B cell (primary cell): ENCODE data around the gene DENND5B. TPM values are rescaled to one million over a fixed set of nuclear protein-coding genes. Genes with fewer than 3 reads are reported as not detected.
"Not testable (repeated sequence)": the region's sequence is repeated elsewhere in the genome, so short reads cannot be mapped to it uniquely, and the experiment has no call there.

Experiments used
- ATAC-seq: fragments of 200-7000 bp; cut with Tn5 transposase; one replicate; pipeline ENCODE4 v1.10.0; 2021; ENCODE audit warnings: low read depth, mild to moderate bottlenecking, moderate number of reproducible peaks, moderate library complexity
- CTCF ChIA-PET: fragments of 350-600 bp; sonication (Branson Sonifier 250); formaldehyde crosslinking; loops from one replicate; lab custom pipeline; 2021; ENCODE audit warnings: antibody characterized with exemption, inconsistent platforms; lab: Charles Lee
- POLR2A ChIA-PET: fragments of 350-600 bp; sonication (Branson Sonifier 250); formaldehyde crosslinking; loops from one replicate; lab custom pipeline; 2021; ENCODE audit warnings: antibody characterized with exemption; lab: Charles Lee
- DNase-seq: peaks from one replicate; pipeline ENCODE4 v3.0.0; 2013
- H2AFZ ChIP-seq: 2 replicates; pipeline ENCODE4 v1.6.1; 2012; ENCODE audit warnings: mild to moderate bottlenecking, low read depth, low read length; ENCODE audit not compliant: insufficient read depth, poor library complexity, severe bottlenecking
- H3K27ac ChIP-seq, 2 donors: 1 replicate in 1 of 2; 2 replicates in 1 of 2; pipeline ENCODE4 v1.5.1; 2012 to 2013; ENCODE audit warnings: low read length in 2 of 2, mild to moderate bottlenecking in 2 of 2, moderate library complexity in 1 of 2
- H3K27me3 ChIP-seq, 4 experiments: fragments of 200-600 bp in 1 of 4; sonication (generic) in 1 of 4; replicated peaks in 1 of 4; 1 replicate in 2 of 4; 2 replicates in 2 of 4; pipeline versions ENCODE4 v1.6.1 to v1.7.0; 2013 to 2016; ENCODE audit warnings: low read length in 3 of 4, mild to moderate bottlenecking in 2 of 4, mixed read lengths in 1 of 4, moderate library complexity in 1 of 4; ENCODE audit not compliant: insufficient read depth in 4 of 4, control insufficient read depth in 3 of 4; ENCODE audit errors: control extremely low read depth in 1 of 4
- H3K36me3 ChIP-seq, 2 experiments: replicated peaks in 1 of 2; 1 replicate in 1 of 2; 2 replicates in 1 of 2; pipeline versions ENCODE4 v1.6.1 to v1.7.1; 2013; ENCODE audit warnings: low read length in 1 of 2; ENCODE audit not compliant: insufficient read depth in 2 of 2, control insufficient read depth in 1 of 2; ENCODE audit errors: control extremely low read depth in 1 of 2, extremely low read depth in 1 of 2
- H3K4me1 ChIP-seq, 2 donors: fragments of 200-600 bp in 1 of 2; sonication (generic) in 1 of 2; 1 replicate in 1 of 2; 2 replicates in 1 of 2; pipeline versions ENCODE4 v1.5.1 to v1.6.1; 2013 to 2017; ENCODE audit warnings: low read length in 2 of 2; ENCODE audit not compliant: control insufficient read depth in 2 of 2, insufficient read depth in 2 of 2
- H3K4me2 ChIP-seq: replicated peaks from 2 replicates; pipeline ENCODE3; 2012; ENCODE audit warnings: mild to moderate bottlenecking, low read depth, low read length; ENCODE audit not compliant: poor library complexity, severe bottlenecking
- H3K4me3 ChIP-seq, 5 experiments: fragments of 200-600 bp in 1 of 5; sonication (generic) in 1 of 5; 1 replicate in 3 of 5; 2 replicates in 2 of 5; pipeline versions ENCODE4 v1.5.1 to v1.7.0; 2011 to 2016; ENCODE audit warnings: low read length in 4 of 5, mild to moderate bottlenecking in 4 of 5, low read depth in 2 of 5, control low read depth in 1 of 5, moderate library complexity in 1 of 5; ENCODE audit not compliant: insufficient read depth in 1 of 5; ENCODE audit errors: control extremely low read depth in 1 of 5, extremely low read depth in 1 of 5
- H3K79me2 ChIP-seq: fragments of 200-600 bp; sonication (generic); one replicate; pipeline ENCODE4 v1.6.0; 2016; ENCODE audit warnings: low read length; ENCODE audit not compliant: control insufficient read depth, insufficient read depth
- H3K9ac ChIP-seq: fragments of 200-600 bp; sonication (generic); 2 replicates; pipeline ENCODE4 v1.6.1; 2017; ENCODE audit warnings: mild to moderate bottlenecking, low read length, moderate library complexity
- H3K9me3 ChIP-seq, 3 donors: one replicate each; pipeline versions ENCODE4 v1.6.1 to v1.7.1; 2013; ENCODE audit warnings: low read length in 2 of 3; ENCODE audit not compliant: control insufficient read depth in 2 of 3, insufficient read depth in 1 of 3; ENCODE audit errors: control extremely low read depth in 1 of 3
- H4K20me1 ChIP-seq: 2 replicates; pipeline ENCODE4 v1.6.0; 2012; ENCODE audit warnings: mild to moderate bottlenecking, low read length; ENCODE audit not compliant: insufficient read depth, control insufficient read depth, poor library complexity, severe bottlenecking
- H3K27ac Mint-ChIP-seq: one replicate; pipeline ENCODE4 v1.8.0; 2021; ENCODE audit warnings: mixed read lengths
- H3K27me3 Mint-ChIP-seq: one replicate; pipeline ENCODE4 v1.8.0; 2021; ENCODE audit warnings: mixed read lengths
- H3K4me1 Mint-ChIP-seq: one replicate; pipeline ENCODE4 v1.8.0; 2021; ENCODE audit warnings: mixed read lengths
- H3K4me3 Mint-ChIP-seq: one replicate; pipeline ENCODE4 v1.8.0; 2021; ENCODE audit warnings: mixed read lengths
- H3K9me3 Mint-ChIP-seq: one replicate; pipeline ENCODE4 v1.8.0; 2022; ENCODE audit warnings: mixed read lengths; ENCODE audit not compliant: insufficient read depth
- EZH2 ChIP-seq: IDR thresholded peaks from 2 replicates; pipeline ENCODE4 v1.6.1; 2012; ENCODE audit warnings: borderline replicate concordance, low read depth, mild to moderate bottlenecking, moderate library complexity, low read length; ENCODE audit not compliant: insufficient read depth, poor library complexity, severe bottlenecking
- WGBS: methylation state at CpG from one replicate; pipeline ENCODE4 v1.1.5; 2013; ENCODE audit warnings: missing lambda C conversion rate; ENCODE audit not compliant: insufficient coverage; 5-methylcytosine and 5-hydroxymethylcytosine counted together
- intact Hi-C: fragments of 100-400 bp; cut with micrococcal nuclease; formaldehyde crosslinking; loops from one replicate; pipeline ENCODE4 v1.10.0; 2022
- polyA plus RNA-seq: library from polyadenylated mRNA; depleted of rRNA; stranded (reverse); fragments of >200 nt; gene quantifications from 2 replicates; pipeline ENCODE4 v1.2.3, GENCODE V29; 2012
- total RNA-seq, 2 donors: library from RNA; stranded (reverse); fragments of 120-200 nt in 1 of 2; gene quantifications; 1 replicate in 1 of 2; 2 replicates in 1 of 2; pipeline versions ENCODE4 v1.2.3 to v1.2.4, GENCODE V29; 2013 to 2022
- TF ChIP-seq, protein P1 (sequence below): fragments of 200-600 bp; IDR thresholded peaks from one replicate; pipeline ENCODE4 v1.8.0; 2022; ENCODE audit warnings: antibody characterized with exemption, mild to moderate bottlenecking

Gene DENND5B
- total and polyA plus RNA-seq, 2 donors (not counting 1 experiment from before 2014, with no cell fraction given): 18.7 to 55.3 TPM

- peaks cover 0 to 8% (median 0%) of the 10 kb centered on the region in 3 donors for H3K9me3 ChIP-seq
- Mint-ChIP-seq H3K4me3 (no peak overlapping the region), H3K4me1 (peaks cover 59% of the 10 kb centered on the region), H3K27me3 (no peaks in the 10 kb centered on the region), H3K27ac (peak overlapping the region; percentile 12), H3K9me3 (no peaks in the 10 kb centered on the region)
- CTCF ChIA-PET: interaction anchor here (1.7 kb wide), 1 partner anchor 40 kb away, joined by 3 read pairs; no protein-coding TSS in a partner anchor
- peaks cover 20% of the 10 kb centered on the region for H3K79me2 ChIP-seq
- no peak overlapping the region for H3K9ac ChIP-seq
- POLR2A ChIA-PET: interaction anchor here (0.6 kb wide), 2 partner anchors 11 to 1156 kb away, joined by 3 to 4 read pairs; no protein-coding TSS in a partner anchor
- no peak overlapping the region for H2AFZ ChIP-seq
- no peaks in the 10 kb centered on the region for H3K27me3 ChIP-seq
- peak overlapping the region in 1 of 2 donors; percentile 31 for H3K27ac ChIP-seq
- no peak for TF ChIP-seq EZH2
- TF ChIP-seq, protein P1, sequence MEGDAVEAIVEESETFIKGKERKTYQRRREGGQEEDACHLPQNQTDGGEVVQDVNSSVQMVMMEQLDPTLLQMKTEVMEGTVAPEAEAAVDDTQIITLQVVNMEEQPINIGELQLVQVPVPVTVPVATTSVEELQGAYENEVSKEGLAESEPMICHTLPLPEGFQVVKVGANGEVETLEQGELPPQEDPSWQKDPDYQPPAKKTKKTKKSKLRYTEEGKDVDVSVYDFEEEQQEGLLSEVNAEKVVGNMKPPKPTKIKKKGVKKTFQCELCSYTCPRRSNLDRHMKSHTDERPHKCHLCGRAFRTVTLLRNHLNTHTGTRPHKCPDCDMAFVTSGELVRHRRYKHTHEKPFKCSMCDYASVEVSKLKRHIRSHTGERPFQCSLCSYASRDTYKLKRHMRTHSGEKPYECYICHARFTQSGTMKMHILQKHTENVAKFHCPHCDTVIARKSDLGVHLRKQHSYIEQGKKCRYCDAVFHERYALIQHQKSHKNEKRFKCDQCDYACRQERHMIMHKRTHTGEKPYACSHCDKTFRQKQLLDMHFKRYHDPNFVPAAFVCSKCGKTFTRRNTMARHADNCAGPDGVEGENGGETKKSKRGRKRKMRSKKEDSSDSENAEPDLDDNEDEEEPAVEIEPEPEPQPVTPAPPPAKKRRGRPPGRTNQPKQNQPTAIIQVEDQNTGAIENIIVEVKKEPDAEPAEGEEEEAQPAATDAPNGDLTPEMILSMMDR: no peak
- H3K4me3 ChIP-seq: no peak overlapping the region
- no peak overlapping the region for H3K4me2 ChIP-seq
- ATAC-seq (no peak), DNase-seq (no peak)
- H3K36me3 ChIP-seq: peaks cover 1 to 20% of the 10 kb centered on the region in 2 experiments
- peaks cover 16% of the 10 kb centered on the region for H4K20me1 ChIP-seq
- peaks cover 31 to 42% of the 10 kb centered on the region in 2 donors for H3K4me1 ChIP-seq
- intact Hi-C loops: loop anchor here (5.0 kb wide), 1 partner anchor 45 kb away; no protein-coding TSS in a partner anchor
Measured at GRCh38 chr12:31477687-31478086, 113.2 kb downstream of the DENND5B start.

- Histone ChIP-seq H3K27ac (no peak overlapping the region), H3K79me2 (peaks cover 19% of the 10 kb centered on the region), H3K9ac (no peak overlapping the region), H3K36me3 (peaks cover 1 to 24% of the 10 kb centered on the region in 2 experiments), H3K4me1 (peaks cover 29 to 37% of the 10 kb centered on the region in 2 donors), H3K9me3 (peaks cover 0 to 8% (median 0%) of the 10 kb centered on the region in 3 donors), H3K4me3 (no peak overlapping the region), H3K4me2 (peak overlapping the region; percentile 17), H4K20me1 (peaks cover 13% of the 10 kb centered on the region), H2AFZ (no peak overlapping the region), H3K27me3 (no peaks in the 10 kb centered on the region)
- Mint-ChIP-seq H3K4me1 (peaks cover 48% of the 10 kb centered on the region), H3K4me3 (no peak overlapping the region), H3K9me3 (no peaks in the 10 kb centered on the region), H3K27ac (peak overlapping the region; percentile 37), H3K27me3 (no peaks in the 10 kb centered on the region)
- no peak for TF ChIP-seq EZH2
- TF ChIP-seq, protein P1: no peak
- DNase-seq (no peak), ATAC-seq (no peak)
- intact Hi-C loops: loop anchor here (5.0 kb wide), 1 partner anchor 46 kb away; no protein-coding TSS in a partner anchor
- WGBS: no CpG with 5 or more reads among the region's 4 CpGs
- ChIA-PET POLR2A (interaction anchor here (1.3 kb wide), 1 partner anchor 60 kb away, joined by 3 read pairs; no protein-coding TSS in a partner anchor), CTCF (interaction anchor here (1.4 to 1.7 kb wide), 2 partner anchors 42 to 160 kb away, joined by 3 read pairs; no protein-coding TSS in a partner anchor)
Measured at GRCh38 chr12:31476437-31476836, 114.5 kb downstream of the DENND5B start.

- not testable (repeated sequence) for ATAC-seq
Measured at GRCh38 chr12:31475610-31476009, 115.3 kb downstream of the DENND5B start.

More at GRCh38 chr12:31475610-31476009, 115.3 kb downstream of the DENND5B start:
- H3K9ac ChIP-seq, DNase-seq, H3K27ac ChIP-seq, H3K27me3 Mint-ChIP-seq, H3K9me3 Mint-ChIP-seq, H3K27ac Mint-ChIP-seq, H3K9me3 ChIP-seq, H4K20me1 ChIP-seq, H3K4me3 Mint-ChIP-seq, H3K27me3 ChIP-seq, H3K4me2 ChIP-seq, H2AFZ ChIP-seq, H3K4me3 ChIP-seq: not testable (repeated sequence)
- Histone ChIP-seq H3K4me1 (peaks cover 26 to 36% of the 10 kb centered on the region in 2 donors), H3K36me3 (peaks cover 1 to 28% of the 10 kb centered on the region in 2 experiments), H3K79me2 (peaks cover 21% of the 10 kb centered on the region)
- intact Hi-C loops: loop anchor here (5.0 kb wide), 1 partner anchor 47 kb away; no protein-coding TSS in a partner anchor
- ChIA-PET POLR2A (interaction anchor here (0.6 to 1.3 kb wide), 2 partner anchors 59 to 80 kb away, joined by 3 to 10 read pairs; no protein-coding TSS in a partner anchor), CTCF (interaction anchor here (1.4 kb wide), 1 partner anchor 160 kb away, joined by 3 read pairs; no protein-coding TSS in a partner anchor)
- peaks cover 42% of the 10 kb centered on the region for H3K4me1 Mint-ChIP-seq
- 98% methylated on average over 5 of the region's 7 CpGs for whole genome bisulfite sequencing
